Measurements from ENCODE around the gene CDKAL1.

CDKAL1 gene

GRCh38 chr6:20856681-20857288 lies 322.5 kb downstream of the CDKAL1 start:
- Histone ChIP-seq H3K9me3 (replicated peaks in 1 of 2; ENCODE audit: control insufficient read depth in 2 of 2, insufficient read depth in 1 of 2, low read depth in 1 of 2, low read length in 2 of 2) (no peaks in the 10 kb centered on the region), H3K27me3 (ENCODE audit: control insufficient read depth in 3 of 3, insufficient read depth in 3 of 3, low read depth in 1 of 3, low read length in 3 of 3) (no peaks in the 10 kb centered on the region), H2BK120ac (ENCODE audit: low read depth, low read length) (no peak overlapping the region), H2AFZ (ENCODE audit: low read length) (no peak overlapping the region), H2BK12ac (ENCODE audit: low read length) (no peak overlapping the region), H3K36me3 (replicated peaks in 1 of 2; ENCODE audit: control insufficient read depth in 2 of 2, insufficient read depth in 2 of 2, low read length in 2 of 2) (no peaks in the 10 kb centered on the region), H2BK15ac (ENCODE audit: low read length) (no peak overlapping the region), H3K18ac (ENCODE audit: low read length) (no peak overlapping the region), H3K4me1 (ENCODE audit: control insufficient read depth in 2 of 2, insufficient read depth in 1 of 2, low read depth in 1 of 2, low read length in 2 of 2) (peaks cover 0 to 2% of the 10 kb centered on the region in 2 donors), H3K79me1 (ENCODE audit: low read depth, low read length) (no peaks in the 10 kb centered on the region), H3K14ac (ENCODE audit: low read length) (no peak overlapping the region), H2AK5ac (ENCODE audit: low read depth, low read length) (no peak overlapping the region), H3K23ac (ENCODE audit: low read depth, low read length, poor library complexity) (no peak overlapping the region), H3K4ac (ENCODE audit: low read length) (no peak overlapping the region), H3K9ac (ENCODE audit: low read depth, low read length, poor library complexity) (no peak overlapping the region), H4K8ac (ENCODE audit: low read depth, low read length) (no peak overlapping the region), H3K27ac (replicated peaks; ENCODE audit: low read length) (no peak overlapping the region), H3K4me2 (ENCODE audit: insufficient read depth, low read length, poor library complexity, severe bottlenecking) (no peak overlapping the region), H2BK5ac (ENCODE audit: low read length) (no peak overlapping the region), H4K91ac (ENCODE audit: low read depth, low read length, poor library complexity) (no peak overlapping the region), H3K4me3 (ENCODE audit: low read length in 2 of 2) (no peak overlapping the region)
- WGBS, 2 donors (ENCODE audit: extremely low coverage in 2 of 2, insufficient read length in 2 of 2, insufficient replicate concordance in 1 of 2): no CpG with 5 or more reads among the region's 7 CpGs
- no peak for DNase-seq (ENCODE audit: low spot score)

- no peak overlapping the region for H3K14ac ChIP-seq (ENCODE audit: low read length)
- H3K4me1 ChIP-seq (ENCODE audit: control insufficient read depth in 2 of 2, insufficient read depth in 1 of 2, low read depth in 1 of 2, low read length in 2 of 2): no peaks in the 10 kb centered on the region
- no peaks in the 10 kb centered on the region for H3K36me3 ChIP-seq (replicated peaks in 1 of 2; ENCODE audit: control insufficient read depth in 2 of 2, insufficient read depth in 2 of 2, low read length in 2 of 2)
- no peak overlapping the region for H3K9ac ChIP-seq (ENCODE audit: low read depth, low read length, poor library complexity)
- no peak overlapping the region for H3K23ac ChIP-seq (ENCODE audit: low read depth, low read length, poor library complexity)
- no peak overlapping the region for H2AFZ ChIP-seq (ENCODE audit: low read length)
- H4K91ac ChIP-seq (ENCODE audit: low read depth, low read length, poor library complexity): no peak overlapping the region
- no peak overlapping the region for H3K4me2 ChIP-seq (ENCODE audit: insufficient read depth, low read length, poor library complexity, severe bottlenecking)
- H2BK120ac ChIP-seq (ENCODE audit: low read depth, low read length): no peak overlapping the region
- no peaks in the 10 kb centered on the region for H3K79me1 ChIP-seq (ENCODE audit: low read depth, low read length)
- H3K27ac ChIP-seq (replicated peaks; ENCODE audit: low read length): no peak overlapping the region
- no peak overlapping the region for H2BK5ac ChIP-seq (ENCODE audit: low read length)
- H4K8ac ChIP-seq (ENCODE audit: low read depth, low read length): no peak overlapping the region
- no peak overlapping the region for H2BK12ac ChIP-seq (ENCODE audit: low read length)
- no peaks in the 10 kb centered on the region for H3K9me3 ChIP-seq (replicated peaks in 1 of 2; ENCODE audit: control insufficient read depth in 2 of 2, insufficient read depth in 1 of 2, low read depth in 1 of 2, low read length in 2 of 2)
- no peak overlapping the region for H3K4ac ChIP-seq (ENCODE audit: low read length)
- no peak for DNase-seq (ENCODE audit: low spot score)
- no peak overlapping the region for H3K18ac ChIP-seq (ENCODE audit: low read length)
- no peak overlapping the region for H2BK15ac ChIP-seq (ENCODE audit: low read length)
- H3K27me3 ChIP-seq (ENCODE audit: control insufficient read depth in 3 of 3, insufficient read depth in 3 of 3, low read depth in 1 of 3, low read length in 3 of 3): no peaks in the 10 kb centered on the region
- no peak overlapping the region for H3K4me3 ChIP-seq (ENCODE audit: low read length in 2 of 2)
- no peak overlapping the region for H2AK5ac ChIP-seq (ENCODE audit: low read depth, low read length)
- no CpG with 5 or more reads among the region's 1 CpG for WGBS, 2 donors (ENCODE audit: extremely low coverage in 2 of 2, insufficient read length in 2 of 2, insufficient replicate concordance in 1 of 2)
Observed at GRCh38 chr6:20861481-20861880, 327.2 kb downstream of the CDKAL1 start.

GRCh38 chr6:20866036-20866435 lies 331.8 kb downstream of the CDKAL1 start:
- H2AK5ac ChIP-seq (ENCODE audit: low read depth, low read length): no peak overlapping the region
- H3K18ac ChIP-seq (ENCODE audit: low read length): no peak overlapping the region
- peaks cover 8 to 30% of the 10 kb centered on the region in 2 donors for H3K4me1 ChIP-seq (ENCODE audit: control insufficient read depth in 2 of 2, insufficient read depth in 1 of 2, low read depth in 1 of 2, low read length in 2 of 2)
- H3K4me2 ChIP-seq (ENCODE audit: insufficient read depth, low read length, poor library complexity, severe bottlenecking): no peak overlapping the region
- no peak overlapping the region for H3K9ac ChIP-seq (ENCODE audit: low read depth, low read length, poor library complexity)
- no peaks in the 10 kb centered on the region for H3K79me1 ChIP-seq (ENCODE audit: low read depth, low read length)
- no peak overlapping the region for H2AFZ ChIP-seq (ENCODE audit: low read length)
- no peak overlapping the region for H3K14ac ChIP-seq (ENCODE audit: low read length)
- no peaks in the 10 kb centered on the region for H3K27me3 ChIP-seq (ENCODE audit: control insufficient read depth in 3 of 3, insufficient read depth in 3 of 3, low read depth in 1 of 3, low read length in 3 of 3)
- no peak overlapping the region for H2BK12ac ChIP-seq (ENCODE audit: low read length)
- WGBS, 2 donors (ENCODE audit: extremely low coverage in 2 of 2, insufficient read length in 2 of 2, insufficient replicate concordance in 1 of 2): no CpG with 5 or more reads among the region's 1 CpG
- H2BK120ac ChIP-seq (ENCODE audit: low read depth, low read length): no peak overlapping the region
- H4K8ac ChIP-seq (ENCODE audit: low read depth, low read length): no peak overlapping the region
- no peaks in the 10 kb centered on the region for H3K36me3 ChIP-seq (replicated peaks in 1 of 2; ENCODE audit: control insufficient read depth in 2 of 2, insufficient read depth in 2 of 2, low read length in 2 of 2)
- H2BK5ac ChIP-seq (ENCODE audit: low read length): no peak overlapping the region
- H3K27ac ChIP-seq (replicated peaks; ENCODE audit: low read length): no peak overlapping the region
- no peak overlapping the region for H4K91ac ChIP-seq (ENCODE audit: low read depth, low read length, poor library complexity)
- no peak overlapping the region for H3K4me3 ChIP-seq (ENCODE audit: low read length in 2 of 2)
- no peak for DNase-seq (ENCODE audit: low spot score)
- no peaks in the 10 kb centered on the region for H3K9me3 ChIP-seq (replicated peaks in 1 of 2; ENCODE audit: control insufficient read depth in 2 of 2, insufficient read depth in 1 of 2, low read depth in 1 of 2, low read length in 2 of 2)
- no peak overlapping the region for H2BK15ac ChIP-seq (ENCODE audit: low read length)
- no peak overlapping the region for H3K23ac ChIP-seq (ENCODE audit: low read depth, low read length, poor library complexity)
- no peak overlapping the region for H3K4ac ChIP-seq (ENCODE audit: low read length)

GRCh38 chr6:20866935-20867703 lies 332.9 kb downstream of the CDKAL1 start:
- Histone ChIP-seq H3K23ac (ENCODE audit: low read depth, low read length, poor library complexity) (no peak overlapping the region), H3K4ac (ENCODE audit: low read length) (no peak overlapping the region), H2BK120ac (ENCODE audit: low read depth, low read length) (no peak overlapping the region), H3K18ac (ENCODE audit: low read length) (no peak overlapping the region), H2BK15ac (ENCODE audit: low read length) (no peak overlapping the region), H3K79me1 (ENCODE audit: low read depth, low read length) (no peaks in the 10 kb centered on the region), H3K9ac (ENCODE audit: low read depth, low read length, poor library complexity) (no peak overlapping the region), H3K27ac (replicated peaks; ENCODE audit: low read length) (no peak overlapping the region), H3K14ac (ENCODE audit: low read length) (no peak overlapping the region), H3K4me1 (ENCODE audit: control insufficient read depth in 2 of 2, insufficient read depth in 1 of 2, low read depth in 1 of 2, low read length in 2 of 2) (peaks cover 8 to 30% of the 10 kb centered on the region in 2 donors), H4K91ac (ENCODE audit: low read depth, low read length, poor library complexity) (no peak overlapping the region), H2AK5ac (ENCODE audit: low read depth, low read length) (no peak overlapping the region), H2BK5ac (ENCODE audit: low read length) (no peak overlapping the region), H3K36me3 (replicated peaks in 1 of 2; ENCODE audit: control insufficient read depth in 2 of 2, insufficient read depth in 2 of 2, low read length in 2 of 2) (no peaks in the 10 kb centered on the region), H3K4me3 (ENCODE audit: low read length in 2 of 2) (no peak overlapping the region), H2BK12ac (ENCODE audit: low read length) (no peak overlapping the region), H3K9me3 (replicated peaks in 1 of 2; ENCODE audit: control insufficient read depth in 2 of 2, insufficient read depth in 1 of 2, low read depth in 1 of 2, low read length in 2 of 2) (no peaks in the 10 kb centered on the region), H4K8ac (ENCODE audit: low read depth, low read length) (no peak overlapping the region), H3K27me3 (ENCODE audit: control insufficient read depth in 3 of 3, insufficient read depth in 3 of 3, low read depth in 1 of 3, low read length in 3 of 3) (no peaks in the 10 kb centered on the region), H3K4me2 (ENCODE audit: insufficient read depth, low read length, poor library complexity, severe bottlenecking) (no peak overlapping the region), H2AFZ (ENCODE audit: low read length) (no peak overlapping the region)
- WGBS, 2 donors (ENCODE audit: extremely low coverage in 2 of 2, insufficient read length in 2 of 2, insufficient replicate concordance in 1 of 2): no CpG with 5 or more reads among the region's 7 CpGs
- DNase-seq (ENCODE audit: low spot score): no peak

Measured in neuronal stem cell (in vitro differentiated cells).